Trophoblast cell (in vitro differentiated cells and primary cell): ENCODE data around the gene KCNK10.

ENCODE experiments used
- DNase-seq, 2 donors: peaks; one replicate each; pipeline ENCODE4 v3.0.0-alpha.2; 2016
- H2AFZ ChIP-seq: 2 replicates; pipeline ENCODE4 v1.6.1; 2013; ENCODE audit warnings: low read length, moderate library complexity, mild to moderate bottlenecking; ENCODE audit not compliant: insufficient read depth, poor library complexity
- H2AK5ac ChIP-seq: 2 replicates; pipeline ENCODE4 v1.6.1; 2013; ENCODE audit warnings: mild to moderate bottlenecking, low read length
- H2BK120ac ChIP-seq: 2 replicates; pipeline ENCODE4 v1.6.1; 2013; ENCODE audit warnings: low read length, mild to moderate bottlenecking, moderate library complexity; ENCODE audit not compliant: insufficient read depth, poor library complexity
- H2BK12ac ChIP-seq: 2 replicates; pipeline ENCODE4 v1.6.1; 2013; ENCODE audit warnings: mild to moderate bottlenecking, low read length, moderate library complexity
- H2BK5ac ChIP-seq: 2 replicates; pipeline ENCODE4 v1.6.1; 2013; ENCODE audit warnings: low read length, low read depth, moderate library complexity, mild to moderate bottlenecking; ENCODE audit not compliant: poor library complexity
- H3K14ac ChIP-seq: 2 replicates; pipeline ENCODE4 v1.6.1; 2013; ENCODE audit warnings: mild to moderate bottlenecking, low read length
- H3K18ac ChIP-seq: 2 replicates; pipeline ENCODE4 v1.6.1; 2013; ENCODE audit warnings: mild to moderate bottlenecking, low read length
- H3K23ac ChIP-seq: 2 replicates; pipeline ENCODE4 v1.6.1; 2013; ENCODE audit warnings: low read length
- H3K27ac ChIP-seq: 2 replicates; pipeline ENCODE4 v1.5.1; 2013; ENCODE audit warnings: low read depth, mild to moderate bottlenecking, inconsistent platforms, low read length, moderate library complexity
- H3K27me3 ChIP-seq: 2 replicates; pipeline ENCODE4 v1.6.1; 2013; ENCODE audit warnings: inconsistent platforms, mild to moderate bottlenecking, low read length, moderate library complexity; ENCODE audit not compliant: insufficient read depth
- H3K36me3 ChIP-seq, 2 experiments: 1 replicate in 1 of 2; 2 replicates in 1 of 2; pipeline ENCODE4 v1.6.1; 2013; ENCODE audit warnings: low read length in 2 of 2, mild to moderate bottlenecking in 2 of 2, moderate library complexity in 1 of 2; ENCODE audit not compliant: insufficient read depth in 2 of 2, control insufficient read depth in 1 of 2
- H3K4ac ChIP-seq: 2 replicates; pipeline ENCODE4 v1.6.1; 2013; ENCODE audit warnings: low read depth, mild to moderate bottlenecking, low read length, moderate library complexity
- H3K4me1 ChIP-seq, 2 experiments: 1 replicate in 1 of 2; 2 replicates in 1 of 2; pipeline ENCODE4 v1.6.1; 2013; ENCODE audit warnings: low read length in 2 of 2, mild to moderate bottlenecking in 2 of 2, moderate library complexity in 1 of 2; ENCODE audit not compliant: insufficient read depth in 2 of 2, control insufficient read depth in 1 of 2
- H3K4me2 ChIP-seq: 2 replicates; pipeline ENCODE4 v1.6.1; 2013; ENCODE audit warnings: inconsistent platforms, mild to moderate bottlenecking, low read length, moderate library complexity
- H3K4me3 ChIP-seq: 2 replicates; pipeline ENCODE4 v1.5.1; 2013; ENCODE audit warnings: mild to moderate bottlenecking, low read depth, low read length, inconsistent platforms
- H3K79me1 ChIP-seq: one replicate; pipeline ENCODE4 v1.6.1; 2013; ENCODE audit warnings: low read length
- H3K79me2 ChIP-seq: 2 replicates; pipeline ENCODE4 v1.6.1; 2013; ENCODE audit warnings: low read length, mild to moderate bottlenecking; ENCODE audit not compliant: control insufficient read depth, insufficient read depth, poor library complexity
- H3K9ac ChIP-seq: 2 replicates; pipeline ENCODE4 v1.6.1; 2013; ENCODE audit warnings: mild to moderate bottlenecking, low read length
- H3K9me3 ChIP-seq: 2 replicates; pipeline ENCODE4 v1.6.1; 2013; ENCODE audit warnings: low read depth, mild to moderate bottlenecking, control low read depth, inconsistent platforms, low read length; ENCODE audit not compliant: insufficient read depth
- H4K12ac ChIP-seq: 2 replicates; pipeline ENCODE4 v1.6.1; 2013; ENCODE audit warnings: low read depth, mild to moderate bottlenecking, low read length, moderate library complexity
- H4K8ac ChIP-seq: 2 replicates; pipeline ENCODE4 v1.6.1; 2013; ENCODE audit warnings: low read depth, mild to moderate bottlenecking, low read length, moderate library complexity
- H4K91ac ChIP-seq: one replicate; pipeline ENCODE4 v1.6.1; 2013; ENCODE audit warnings: low read depth, mild to moderate bottlenecking, low read length, moderate library complexity
- WGBS: extraction: QIAGEN DNeasy Blood & Tissue Kit; methylation state at CpG from one replicate; pipeline ENCODE4 v1.1.7; 2013; ENCODE audit warnings: missing lambda C conversion rate; ENCODE audit not compliant: insufficient read length, insufficient coverage; ENCODE audit errors: extremely low coverage; 5-methylcytosine and 5-hydroxymethylcytosine counted together

KCNK10 gene

DNA sequence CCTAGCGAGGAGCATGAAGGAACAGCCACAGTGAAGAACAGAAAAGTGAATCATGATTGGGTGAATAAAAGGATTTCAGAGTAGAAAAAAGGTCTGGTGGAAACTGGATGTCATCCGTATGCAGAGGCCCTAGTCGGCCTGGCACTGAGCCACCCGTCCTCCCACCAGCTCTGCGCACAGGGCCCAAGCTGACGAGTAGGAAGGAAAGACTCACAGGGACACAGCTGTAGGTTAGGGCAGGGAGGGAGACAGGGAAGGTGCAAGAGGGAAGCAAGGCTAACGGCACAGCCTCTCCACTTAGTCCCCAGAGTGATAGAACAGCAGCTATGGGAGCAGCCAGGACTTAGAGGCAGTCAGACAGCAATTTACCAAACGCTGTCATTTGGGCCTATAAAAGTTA lies 112.6 kb downstream of the KCNK10 start:
- WGBS, result no CpG with 5 or more reads among the region's 8 CpGs
- Histone ChIP-seq H3K4me2 (no peak overlapping the region), H3K9me3 (no peaks in the 10 kb centered on the region), H3K79me2 (no peaks in the 10 kb centered on the region), H3K4ac (no peak overlapping the region), H4K8ac (no peak overlapping the region), H4K12ac (no peak overlapping the region), H3K79me1 (no peaks in the 10 kb centered on the region), H2AFZ (no peak overlapping the region), H3K27me3 (no peaks in the 10 kb centered on the region), H3K27ac (no peak overlapping the region), H3K9ac (no peak overlapping the region), H4K91ac (no peak overlapping the region), H3K14ac (no peak overlapping the region), H2BK12ac (no peak overlapping the region), H3K36me3 (no peaks in the 10 kb centered on the region), H3K4me1 (no peaks in the 10 kb centered on the region), H2BK5ac (no peak overlapping the region), H3K18ac (no peak overlapping the region), H2AK5ac (no peak overlapping the region), H2BK120ac (no peak overlapping the region), H3K4me3 (peak overlapping the region; percentile 55), H3K23ac (no peak overlapping the region)
- DNase-seq, result no peak

DNA sequence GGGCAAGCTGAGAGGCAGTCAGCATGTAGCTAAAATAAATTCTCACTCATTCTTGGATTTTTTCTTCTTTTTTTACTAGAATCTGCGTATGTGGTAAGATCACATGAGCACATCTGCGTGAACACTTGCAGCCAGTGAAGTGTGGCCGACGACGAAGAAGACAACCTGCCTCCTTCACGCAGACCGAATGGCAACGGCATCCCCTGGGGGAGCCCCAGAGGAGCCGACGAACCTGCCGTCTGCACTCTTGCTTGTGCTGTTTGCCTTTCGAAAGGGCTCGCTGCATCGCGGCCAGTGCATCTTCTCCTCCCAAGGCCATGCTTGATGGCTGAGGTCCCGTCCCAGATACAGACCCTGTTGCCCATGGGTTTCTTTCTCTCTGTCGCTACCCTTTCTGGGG lies 113.8 kb downstream of the KCNK10 start:
- Histone ChIP-seq H3K4ac (no peak overlapping the region), H3K27me3 (no peaks in the 10 kb centered on the region), H3K9me3 (no peaks in the 10 kb centered on the region), H3K79me1 (no peaks in the 10 kb centered on the region), H2BK12ac (no peak overlapping the region), H3K9ac (no peak overlapping the region), H3K36me3 (no peaks in the 10 kb centered on the region), H3K79me2 (no peaks in the 10 kb centered on the region), H2AK5ac (no peak overlapping the region), H3K18ac (no peak overlapping the region), H3K14ac (no peak overlapping the region), H2BK120ac (no peak overlapping the region), H3K23ac (no peak overlapping the region), H2BK5ac (no peak overlapping the region), H3K4me2 (no peak overlapping the region), H3K4me3 (no peak overlapping the region), H4K8ac (no peak overlapping the region), H2AFZ (no peak overlapping the region), H3K4me1 (no peaks in the 10 kb centered on the region), H4K91ac (no peak overlapping the region), H4K12ac (no peak overlapping the region), H3K27ac (no peak overlapping the region)
- no CpG with 5 or more reads among the region's 17 CpGs for WGBS
- DNase-seq, result no peak

DNA sequence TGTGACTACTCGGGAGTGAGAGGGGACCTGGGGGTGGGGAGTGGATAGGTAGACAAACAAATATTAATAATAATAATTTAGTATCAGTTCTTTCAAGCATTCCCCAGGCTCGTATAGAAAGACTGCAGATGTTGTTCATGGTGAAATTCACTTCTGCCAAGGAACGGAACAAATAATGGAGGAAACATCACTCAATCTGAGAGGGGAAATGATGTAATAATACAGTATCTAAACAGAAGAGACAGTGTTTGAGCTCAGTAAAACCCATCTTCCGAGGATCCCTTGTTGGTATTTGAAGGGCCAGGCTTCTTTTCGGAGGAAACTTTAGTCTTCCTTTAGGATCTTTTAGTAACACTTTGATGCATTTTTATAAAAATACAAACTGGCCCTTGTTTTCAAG lies 114.2 kb downstream of the KCNK10 start:
- H3K9me3 ChIP-seq, result no peaks in the 10 kb centered on the region
- no peaks in the 10 kb centered on the region for H3K79me2 ChIP-seq
- H4K12ac ChIP-seq, result no peak overlapping the region
- H4K8ac ChIP-seq, result no peak overlapping the region
- H3K4me1 ChIP-seq, result no peaks in the 10 kb centered on the region
- H2AFZ ChIP-seq, result no peak overlapping the region
- no peaks in the 10 kb centered on the region for H3K79me1 ChIP-seq
- H3K9ac ChIP-seq, result no peak overlapping the region
- H2AK5ac ChIP-seq, result no peak overlapping the region
- no peak for DNase-seq
- no peak overlapping the region for H2BK5ac ChIP-seq
- no peak overlapping the region for H3K4ac ChIP-seq
- no peak overlapping the region for H2BK12ac ChIP-seq
- no peak overlapping the region for H2BK120ac ChIP-seq
- no peak overlapping the region for H3K4me3 ChIP-seq
- no peak overlapping the region for H3K27ac ChIP-seq
- no peaks in the 10 kb centered on the region for H3K36me3 ChIP-seq
- no peak overlapping the region for H4K91ac ChIP-seq
- no CpG with 5 or more reads among the region's 5 CpGs for WGBS
- H3K18ac ChIP-seq, result no peak overlapping the region
- H3K4me2 ChIP-seq, result no peak overlapping the region
- no peaks in the 10 kb centered on the region for H3K27me3 ChIP-seq
- no peak overlapping the region for H3K14ac ChIP-seq
- H3K23ac ChIP-seq, result no peak overlapping the region

DNA sequence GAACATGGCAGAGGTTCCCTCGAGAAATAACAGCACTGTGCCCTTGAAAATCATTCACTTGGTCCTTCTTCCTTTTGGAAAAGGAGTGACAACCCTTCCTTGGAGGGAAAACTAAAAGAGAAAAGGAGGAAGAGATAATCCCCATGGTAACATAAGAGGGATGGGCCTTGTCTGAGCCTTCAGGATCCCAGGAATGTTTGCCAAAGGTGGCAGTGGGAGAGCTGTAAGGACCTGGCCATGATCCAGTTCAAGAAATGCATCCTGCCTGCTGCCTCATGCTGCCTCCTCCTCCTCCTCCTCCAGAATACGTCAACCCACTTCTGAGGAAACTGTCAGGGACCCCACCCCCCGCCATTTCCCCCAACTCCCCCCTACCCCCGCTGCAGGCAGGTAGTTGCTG lies 118.8 kb downstream of the KCNK10 start:
- no peaks in the 10 kb centered on the region for H3K36me3 ChIP-seq
- peaks cover 0 to 6% of the 10 kb centered on the region in 2 experiments for H3K4me1 ChIP-seq
- H2BK12ac ChIP-seq, result no peak overlapping the region
- H3K27me3 ChIP-seq, result no peaks in the 10 kb centered on the region
- H2AFZ ChIP-seq, result no peak overlapping the region
- H3K27ac ChIP-seq, result no peak overlapping the region
- no peak overlapping the region for H2AK5ac ChIP-seq
- no peak overlapping the region for H4K91ac ChIP-seq
- no peaks in the 10 kb centered on the region for H3K79me2 ChIP-seq
- no peak overlapping the region for H3K23ac ChIP-seq
- H3K9me3 ChIP-seq, result no peaks in the 10 kb centered on the region
- H3K4me2 ChIP-seq, result no peak overlapping the region
- no peak overlapping the region for H3K4me3 ChIP-seq
- no peak overlapping the region for H3K14ac ChIP-seq
- no peak overlapping the region for H4K12ac ChIP-seq
- no peak overlapping the region for H3K4ac ChIP-seq
- H4K8ac ChIP-seq, result no peak overlapping the region
- DNase-seq, result no peak
- H2BK5ac ChIP-seq, result no peak overlapping the region
- H3K18ac ChIP-seq, result no peak overlapping the region
- H3K79me1 ChIP-seq, result no peaks in the 10 kb centered on the region
- H3K9ac ChIP-seq, result no peak overlapping the region
- H2BK120ac ChIP-seq, result no peak overlapping the region
- no CpG with 5 or more reads among the region's 4 CpGs for WGBS
